ENCODE data around the gene NR2F6.
A peak's percentile ranks its signal among the peaks of the same experiment; 100 is the strongest.
"Not testable (repeated sequence)": the region's sequence is repeated elsewhere in the genome, so short reads cannot be mapped to it uniquely, and the experiment has no call there.

Gene NR2F6

DNA sequence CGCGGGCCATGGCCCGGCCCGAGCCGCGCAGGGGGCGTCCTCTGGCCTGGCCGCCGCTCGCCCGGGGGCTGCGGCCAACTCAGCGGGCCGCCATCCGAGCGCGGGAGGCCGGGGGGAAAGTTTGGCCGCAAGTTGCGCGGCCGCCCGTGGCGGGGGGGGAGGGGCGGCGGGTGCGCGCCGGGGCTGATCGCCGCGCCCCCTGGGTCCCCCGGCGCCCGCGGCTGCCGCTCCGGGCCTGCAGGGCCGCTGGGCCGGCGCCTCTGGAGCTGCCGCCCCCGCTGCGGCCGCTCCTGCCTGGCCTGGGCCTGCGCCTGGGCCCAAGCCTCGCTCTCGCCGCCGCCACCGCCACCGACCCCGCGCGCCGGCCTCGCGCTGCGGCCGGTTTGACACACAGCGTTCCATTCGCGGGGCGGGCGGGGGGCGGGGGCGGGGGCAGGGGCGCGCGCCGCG is at the start of gene NR2F6:
Gene NR2F6, minus strand, starts transcription at position 385 of the 450 bp plus-strand sequence. CDS start 699 bp downstream, outside the sequence.
- DNase-seq: no peak

DNA sequence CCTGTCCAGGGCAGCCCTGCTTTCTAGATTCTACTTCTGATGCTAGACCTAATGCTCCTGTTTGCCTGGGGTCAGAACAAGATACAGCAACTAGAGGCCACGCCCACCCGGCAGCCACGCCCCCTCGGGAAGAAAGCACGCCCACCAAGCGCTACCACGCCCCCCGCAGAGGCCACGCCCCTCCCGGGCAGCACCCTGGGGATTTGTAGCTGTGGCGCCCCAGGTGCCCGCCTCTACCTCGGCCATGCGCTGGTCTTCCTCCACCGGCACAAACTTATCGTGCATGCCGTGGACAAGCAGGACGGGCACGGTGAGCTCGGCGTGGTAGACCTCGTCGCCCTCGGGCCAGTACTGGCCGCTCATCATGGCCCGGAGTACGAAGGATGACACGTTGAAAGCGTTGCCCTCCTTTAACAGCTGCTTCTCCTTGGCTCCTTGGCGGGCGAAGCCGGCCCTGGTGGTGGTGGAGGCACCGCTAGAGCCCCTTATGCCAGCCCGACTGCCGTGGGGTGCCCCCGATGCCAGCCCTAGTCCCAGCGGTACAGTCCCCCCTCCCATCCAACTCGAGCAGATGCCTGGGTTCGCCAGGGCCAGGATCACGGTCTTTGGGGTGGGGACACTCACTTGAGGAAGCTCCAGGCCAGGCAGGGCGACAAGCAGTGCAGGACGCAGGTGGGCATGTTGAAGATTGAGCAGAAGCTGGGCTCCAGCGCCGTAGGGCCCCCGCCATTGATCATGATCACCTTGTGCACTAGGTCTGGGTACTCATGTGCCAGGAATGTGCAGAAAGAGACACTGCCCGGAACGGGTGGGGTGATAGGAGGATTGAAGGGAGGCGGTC is 48.6 kb upstream of the NR2F6 start:
- DNase-seq: no peak

DNA sequence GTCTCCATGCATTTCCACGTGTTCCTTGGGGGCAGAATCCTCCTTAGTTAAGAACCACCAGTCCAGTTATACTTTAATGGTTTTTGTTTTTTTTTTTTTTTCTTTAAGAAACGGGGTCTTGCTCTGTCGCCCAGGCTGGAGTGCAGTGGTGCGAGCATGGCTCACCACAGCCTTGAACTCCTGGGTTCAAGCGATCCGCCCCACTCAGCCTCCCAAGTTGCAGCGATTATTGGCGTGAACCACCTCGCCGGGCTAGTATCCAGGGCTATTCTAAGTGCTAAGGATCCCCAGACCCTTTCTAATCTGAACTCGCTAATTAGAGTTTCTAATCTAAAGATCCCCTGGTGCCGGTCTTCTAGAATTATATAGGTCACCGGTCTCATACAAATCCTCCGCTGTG is 47.9 kb upstream of the NR2F6 start:
- no peak for DNase-seq

DNA sequence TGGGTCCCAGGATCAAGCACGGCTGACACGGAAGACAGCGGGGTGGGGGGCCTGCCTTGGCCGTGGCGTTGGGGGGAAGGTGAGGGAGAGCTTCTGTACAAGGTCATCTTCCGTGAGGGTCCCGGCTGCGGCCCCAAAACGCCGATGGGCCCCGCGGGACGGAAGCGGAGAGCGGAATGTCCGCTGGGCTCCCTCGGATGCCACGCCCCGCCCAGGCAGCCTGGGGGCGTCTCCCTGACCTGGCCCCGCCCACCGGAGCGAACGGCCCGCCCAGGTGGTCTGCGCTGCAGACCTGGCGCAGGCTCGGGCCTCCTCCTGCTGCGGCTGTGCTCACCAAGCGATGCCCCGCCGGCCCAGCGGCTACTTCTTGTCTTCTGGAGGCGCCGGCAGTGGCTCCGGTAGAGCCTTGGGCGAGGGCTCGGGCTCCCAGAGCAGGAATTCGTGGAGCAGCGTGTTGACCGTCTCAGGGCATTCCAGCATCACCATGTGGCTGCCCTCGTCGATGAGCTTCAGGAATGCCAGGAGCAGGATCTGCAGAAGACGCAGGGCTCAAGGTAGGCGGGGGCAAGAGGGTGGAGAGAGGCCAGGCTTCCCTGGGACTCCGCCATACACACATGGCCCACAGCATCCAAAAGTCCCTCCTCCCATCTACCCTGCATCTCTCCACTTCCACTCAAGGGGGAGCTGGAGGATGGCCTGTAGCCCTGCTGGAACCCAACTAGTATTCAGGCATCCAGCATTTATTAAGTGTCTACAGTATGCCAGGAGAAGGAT is 46.8 kb upstream of the NR2F6 start:
- DNase-seq: peak; percentile 42

DNA sequence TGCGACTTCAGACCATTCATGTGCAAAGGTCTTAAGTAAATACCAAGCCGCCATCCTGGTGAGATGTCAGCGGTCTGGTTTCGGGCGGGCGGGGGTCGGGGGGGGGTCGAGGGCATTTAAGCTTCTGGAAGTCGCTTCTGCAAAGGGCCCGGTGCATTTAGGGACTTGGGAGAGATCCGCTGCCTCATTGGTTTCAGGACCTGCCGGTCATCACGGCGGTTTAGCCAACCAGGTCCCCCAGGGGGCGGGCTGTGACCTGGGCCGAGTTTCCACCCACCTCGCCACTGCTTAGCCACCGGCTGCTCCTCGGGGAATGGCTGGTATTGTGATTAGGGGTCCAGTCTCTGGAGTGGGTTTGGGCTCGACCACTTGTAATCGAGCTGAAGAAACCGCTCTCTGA is 43.8 kb upstream of the NR2F6 start:
- DNase-seq: peak; percentile 38

DNA sequence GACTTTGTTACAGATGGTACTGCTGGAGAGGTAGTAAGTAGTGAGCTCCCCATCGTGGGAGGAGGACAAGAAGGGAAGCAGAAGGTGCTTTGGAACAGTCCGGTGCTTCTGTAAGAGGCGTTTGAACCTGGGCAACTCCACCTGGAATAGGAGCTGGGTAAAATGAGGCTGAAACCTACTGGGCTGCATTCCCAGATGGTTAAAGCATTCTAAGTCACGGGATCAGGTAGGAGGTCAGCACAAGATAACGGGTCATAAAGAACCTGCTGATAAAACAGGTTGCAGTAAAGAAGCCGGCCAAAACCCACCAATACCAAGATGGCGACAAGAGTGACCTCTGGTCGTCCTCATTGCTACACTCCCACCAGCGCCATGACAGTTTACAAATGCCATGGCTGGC is 41.0 kb upstream of the NR2F6 start:
- DNase-seq: no peak

DNA sequence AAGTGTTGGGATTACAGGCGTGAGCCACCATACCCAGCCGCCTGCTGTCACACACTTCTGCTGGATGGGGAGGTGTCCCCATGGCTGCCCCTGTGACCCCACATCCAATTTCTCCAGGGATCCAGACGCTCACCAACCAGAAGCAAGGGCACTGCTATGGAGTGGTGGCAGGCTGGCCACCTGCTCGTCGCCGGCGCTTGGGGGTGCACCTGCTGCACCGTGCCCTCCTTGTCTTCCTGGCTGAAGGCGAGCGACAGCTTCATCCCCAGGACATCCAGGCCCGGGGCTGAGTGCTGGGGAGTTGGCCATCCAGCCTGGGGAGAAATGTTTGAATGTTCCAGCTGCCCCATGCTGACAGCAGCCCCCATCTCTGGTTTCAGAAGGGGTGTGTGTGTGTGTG is 40.5 kb upstream of the NR2F6 start:
- DNase-seq: no peak

DNA sequence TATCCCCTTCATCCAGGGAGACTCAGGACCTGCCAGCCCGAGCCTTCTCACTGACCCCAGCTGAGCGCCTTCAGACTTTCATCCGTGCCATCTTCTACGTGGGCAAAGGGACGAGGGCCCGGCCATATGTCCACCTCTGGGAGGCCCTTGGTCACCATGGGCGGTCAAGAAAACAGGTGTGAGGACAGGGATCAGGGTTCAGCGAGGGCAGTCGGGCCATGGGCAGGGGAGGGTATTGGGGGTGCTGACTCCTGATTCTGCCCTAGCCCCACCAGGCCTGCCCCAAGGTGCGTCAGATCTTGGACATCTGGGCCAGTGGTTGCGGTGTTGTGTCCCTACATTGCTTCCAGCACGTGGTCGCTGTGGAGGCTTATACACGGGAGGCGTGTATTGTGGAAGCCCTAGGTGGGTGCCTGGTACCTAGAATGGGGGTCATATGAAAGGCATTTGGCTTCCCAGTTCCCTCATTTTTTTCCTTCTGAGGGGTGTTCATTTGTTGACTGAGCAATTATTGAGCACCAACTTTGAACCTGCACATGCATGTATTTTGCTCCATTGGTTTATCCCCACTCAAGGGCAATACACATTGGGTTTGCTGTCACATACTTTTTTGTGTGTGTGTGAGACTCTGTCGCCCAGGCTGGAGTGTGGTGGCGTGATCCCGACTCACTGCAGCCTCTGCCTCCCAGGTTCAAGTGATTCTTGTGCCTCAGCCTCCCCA is 39.9 kb upstream of the NR2F6 start:
- no peak for DNase-seq

DNA sequence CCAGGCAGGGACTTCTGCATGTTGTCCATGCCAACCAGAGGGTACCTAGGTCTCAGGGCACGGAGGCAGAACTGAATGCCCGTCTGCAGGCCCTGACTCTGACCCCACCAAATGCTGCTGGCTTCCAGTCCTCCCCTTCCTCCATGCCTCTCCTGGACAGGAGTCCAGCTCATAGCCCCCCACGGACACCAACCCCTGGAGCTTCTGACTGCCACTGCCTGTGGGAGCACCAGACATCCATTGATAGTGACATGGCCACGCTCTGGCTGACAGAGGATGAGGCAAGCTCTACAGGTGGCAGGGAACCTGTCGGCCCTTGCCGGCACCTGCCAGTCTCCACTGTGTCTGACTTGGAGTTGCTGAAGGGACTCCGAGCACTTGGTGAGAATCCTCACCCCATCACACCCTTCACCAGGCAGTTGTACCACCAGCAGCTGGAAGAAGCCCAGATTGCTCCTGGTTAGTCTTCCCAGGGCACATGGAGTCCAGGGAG is 37.8 kb upstream of the NR2F6 start:
- DNase-seq: no peak

DNA sequence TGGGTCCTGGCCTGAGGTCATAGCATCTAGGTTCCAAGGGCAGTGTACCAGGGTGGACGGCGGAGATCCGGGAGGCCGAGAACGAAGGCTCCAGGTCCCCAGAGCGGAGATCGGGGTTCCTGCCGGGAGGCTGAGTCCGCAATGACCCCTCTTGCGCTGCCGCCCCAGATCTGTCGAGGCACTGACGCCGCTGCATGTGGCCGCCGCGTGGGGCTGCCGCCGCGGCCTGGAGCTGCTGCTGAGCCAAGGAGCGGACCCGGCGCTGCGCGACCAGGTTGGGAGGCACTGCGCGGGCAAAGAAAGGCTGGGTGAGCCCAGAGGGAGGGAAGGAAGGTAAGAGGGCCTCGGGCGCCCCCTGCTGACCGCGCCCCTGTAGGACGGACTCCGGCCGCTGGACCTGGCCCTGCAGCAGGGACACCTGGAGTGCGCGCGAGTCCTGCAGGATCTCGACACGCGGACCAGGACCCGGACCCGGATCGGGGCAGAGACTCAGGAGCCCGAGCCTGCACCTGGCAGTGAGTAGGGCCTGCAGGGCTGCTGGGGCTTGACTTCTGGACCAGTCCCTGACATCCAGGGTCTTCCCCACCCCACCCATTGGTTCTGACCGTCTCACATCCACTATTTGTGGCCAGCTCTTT is 36.9 kb upstream of the NR2F6 start:
- DNase-seq: peak; percentile 51

DNA sequence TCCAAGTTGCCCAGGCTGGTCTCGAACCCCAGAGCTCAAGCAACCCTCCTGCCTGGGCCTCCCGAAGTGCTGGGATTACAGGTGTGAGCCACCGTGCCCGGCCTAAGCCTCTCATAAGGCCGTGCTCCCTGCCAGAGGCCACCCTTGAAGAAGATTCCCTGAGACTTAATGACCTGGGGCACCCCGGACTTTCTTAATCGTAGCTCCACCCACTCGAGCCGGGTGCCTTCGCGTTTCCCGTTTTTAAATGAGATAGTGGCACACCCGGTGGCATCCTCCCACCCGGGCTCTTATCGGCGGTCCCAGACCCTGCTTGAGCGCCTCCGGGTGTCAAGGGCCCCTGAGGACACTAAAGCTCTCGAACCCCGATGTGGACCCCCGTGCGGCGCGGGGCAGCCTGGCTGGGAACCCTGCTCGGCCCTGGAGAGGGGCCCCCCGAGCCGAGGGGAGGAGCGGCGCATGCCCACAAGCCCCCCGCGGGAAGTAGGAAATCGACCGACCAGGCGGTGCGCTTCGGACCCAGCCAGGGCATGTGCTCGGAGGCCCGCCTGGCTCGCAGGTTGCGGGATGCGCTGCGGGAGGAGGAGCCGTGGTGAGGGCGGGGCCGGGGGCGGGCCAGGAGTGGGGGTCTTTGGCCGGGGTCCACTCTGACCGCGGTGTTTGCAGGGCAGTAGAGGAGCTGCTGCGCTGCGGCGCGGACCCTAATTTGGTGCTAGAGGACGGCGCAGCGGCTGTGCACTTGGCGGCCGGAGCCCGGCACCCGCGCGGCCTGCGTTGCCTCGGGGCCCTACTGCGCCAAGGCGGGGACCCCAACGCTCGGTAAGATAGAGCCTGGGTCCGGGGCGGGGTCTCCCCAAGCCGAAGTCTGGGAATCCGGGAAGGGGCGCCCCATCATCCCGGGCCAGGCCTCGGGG is 35.9 kb upstream of the NR2F6 start, which contains the start of gene ANKLE1:
Gene ANKLE1, plus strand, starts transcription at position 511 of the 914 bp plus-strand sequence. Its CDS starts 20 bp downstream, at position 531.
- DNase-seq: no peak

DNA sequence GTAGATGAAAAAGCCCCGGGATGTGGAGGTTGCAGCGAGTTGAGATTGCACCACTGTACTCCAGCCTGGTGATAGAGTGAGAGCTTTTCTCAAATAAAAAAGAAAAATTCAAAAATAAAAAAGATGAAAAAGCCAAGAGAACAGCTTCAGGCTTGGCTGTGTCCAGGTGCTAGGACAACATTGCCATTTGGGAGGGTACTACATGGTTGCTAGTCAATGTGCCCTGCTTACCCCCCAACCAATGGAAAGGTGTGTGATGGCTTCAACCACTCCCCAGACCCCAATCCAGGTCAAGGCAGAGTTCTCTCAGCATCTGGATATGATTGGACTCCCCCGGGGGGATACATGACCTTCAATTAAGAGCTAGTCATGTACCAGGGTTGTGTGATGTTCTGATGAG is 33.7 kb upstream of the NR2F6 start:
- no peak for DNase-seq

DNA sequence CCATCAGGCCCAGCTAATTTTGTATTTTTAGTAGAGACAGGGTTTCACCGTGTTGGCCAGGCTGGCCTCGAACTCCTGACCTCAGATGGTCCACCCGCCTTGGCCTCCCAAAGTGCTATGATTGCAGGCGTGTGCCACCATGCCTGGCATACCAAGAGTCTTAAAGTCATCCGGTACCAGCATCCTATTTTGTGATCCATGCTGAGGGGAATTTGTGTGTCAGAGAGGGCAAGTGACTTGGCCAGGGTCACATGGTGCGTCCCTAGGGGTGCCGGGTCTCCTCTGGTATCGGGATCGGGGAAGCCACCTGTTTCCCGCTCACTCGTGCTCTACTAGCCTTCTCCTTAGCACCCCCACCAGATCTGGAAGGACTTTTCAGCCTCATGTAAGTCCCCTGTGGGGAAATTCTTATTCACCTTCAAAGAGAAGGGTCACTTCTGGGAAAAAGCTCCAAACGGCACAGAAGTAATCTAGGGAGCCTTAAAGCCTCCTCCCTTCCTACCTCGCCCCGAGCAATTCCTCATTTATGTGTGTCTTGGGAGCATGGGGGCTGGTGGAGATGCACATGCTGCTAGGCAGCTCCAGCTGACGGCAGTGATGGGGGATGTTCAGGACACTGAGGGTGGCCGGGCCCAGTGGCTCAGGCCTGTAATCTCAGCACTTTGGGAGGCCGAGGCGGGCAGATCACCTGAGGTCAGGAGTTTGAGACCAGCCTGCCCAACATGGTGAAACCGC is 29.9 kb upstream of the NR2F6 start:
- no peak for DNase-seq

DNA sequence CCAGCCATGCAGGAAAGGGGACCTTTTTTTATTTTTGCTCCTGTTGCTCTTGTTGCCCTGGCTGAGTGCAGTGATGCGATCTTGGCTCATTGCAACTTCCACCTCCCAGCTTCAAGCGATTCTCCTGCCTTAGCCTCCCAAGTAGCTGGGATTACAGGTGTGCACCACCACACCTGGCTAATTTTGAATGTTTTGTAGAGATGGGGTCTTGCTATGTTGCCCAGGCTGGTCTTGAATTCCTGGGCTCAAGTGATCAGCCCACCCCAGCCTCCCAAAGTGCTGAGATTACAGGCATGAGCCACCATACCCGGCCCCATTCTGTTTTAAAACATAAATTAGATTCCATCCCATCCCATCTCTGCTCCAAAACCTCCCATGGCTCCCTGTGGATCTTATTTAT is 29.2 kb upstream of the NR2F6 start:
- DNase-seq: not testable (repeated sequence)

DNA sequence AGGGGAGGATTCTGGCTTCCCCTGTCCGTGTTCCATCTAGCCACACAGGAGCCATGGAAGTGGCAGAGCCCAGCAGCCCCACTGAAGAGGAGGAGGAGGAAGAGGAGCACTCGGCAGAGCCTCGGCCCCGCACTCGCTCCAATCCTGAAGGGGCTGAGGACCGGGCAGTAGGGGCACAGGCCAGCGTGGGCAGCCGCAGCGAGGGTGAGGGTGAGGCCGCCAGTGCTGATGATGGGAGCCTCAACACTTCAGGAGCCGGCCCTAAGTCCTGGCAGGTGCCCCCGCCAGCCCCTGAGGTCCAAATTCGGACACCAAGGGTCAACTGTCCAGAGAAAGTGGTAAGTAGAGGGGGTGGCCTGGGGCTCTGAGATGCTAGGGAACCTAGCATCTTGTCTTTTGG is 23.0 kb upstream of the NR2F6 start:
- no peak for DNase-seq

DNA sequence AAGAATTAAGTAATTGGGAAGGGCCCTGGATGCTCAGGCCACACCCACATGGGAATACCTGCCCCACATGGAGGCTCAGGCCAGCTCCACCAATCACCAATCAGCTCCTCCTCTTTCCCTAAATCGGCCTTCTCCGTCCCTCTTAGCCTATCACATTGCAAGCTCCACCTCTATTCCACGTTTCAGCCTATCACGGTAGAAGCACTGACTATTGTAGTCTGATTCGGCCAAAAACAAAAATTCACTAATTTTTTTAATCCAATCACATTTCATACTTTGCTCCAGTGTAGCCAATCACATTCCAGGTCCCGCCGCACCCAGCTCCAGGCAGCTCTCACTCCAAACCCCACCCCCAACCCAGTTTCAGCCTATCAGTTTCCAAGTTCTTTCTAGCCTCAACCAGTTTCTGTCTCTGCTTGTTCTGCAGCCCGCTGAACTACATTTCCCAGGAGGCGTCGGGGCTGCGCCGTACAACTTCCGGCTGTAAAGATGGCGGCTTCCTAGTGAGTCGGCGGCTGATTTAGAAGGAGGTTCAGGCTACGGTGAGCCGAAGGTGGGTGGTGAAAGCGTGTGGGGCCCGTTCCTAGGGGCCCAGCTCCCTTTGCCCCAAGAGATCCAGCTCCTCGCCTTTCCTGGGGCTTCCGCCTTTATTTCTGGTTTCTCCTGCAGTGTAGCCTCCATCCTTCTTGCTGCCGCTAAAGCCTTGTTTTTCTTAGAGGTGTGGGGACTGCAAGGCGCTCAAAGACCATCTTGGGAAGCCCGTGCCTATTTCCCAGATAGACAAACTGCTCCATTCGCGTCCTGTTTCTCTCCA is 21.5 kb upstream of the NR2F6 start, which contains the start of gene BABAM1:
Gene BABAM1, plus strand, starts transcription at position 469 of the 814 bp plus-strand sequence. CDS start 1,364 bp downstream, outside the sequence.
- peak; percentile 86 for DNase-seq

DNA sequence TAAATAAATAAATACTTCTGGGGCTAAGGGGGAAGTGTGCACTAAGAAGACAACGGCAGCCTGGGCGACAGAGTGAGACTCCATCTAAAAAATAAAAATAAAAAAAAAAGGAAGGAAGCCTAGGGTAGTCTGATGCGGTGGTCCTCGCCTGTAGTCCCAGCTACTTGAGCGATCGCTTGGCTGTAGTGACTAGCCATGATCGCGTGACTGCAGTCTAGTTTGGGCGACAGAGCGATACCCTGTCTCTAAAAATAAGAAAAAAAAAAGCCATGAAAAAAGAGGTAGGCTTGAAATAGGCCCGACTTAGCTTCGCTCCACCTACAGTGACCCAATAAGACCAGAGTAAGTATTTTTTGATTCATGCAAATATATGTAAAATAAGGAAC is 20.9 kb upstream of the NR2F6 start:
- DNase-seq: no peak

DNA sequence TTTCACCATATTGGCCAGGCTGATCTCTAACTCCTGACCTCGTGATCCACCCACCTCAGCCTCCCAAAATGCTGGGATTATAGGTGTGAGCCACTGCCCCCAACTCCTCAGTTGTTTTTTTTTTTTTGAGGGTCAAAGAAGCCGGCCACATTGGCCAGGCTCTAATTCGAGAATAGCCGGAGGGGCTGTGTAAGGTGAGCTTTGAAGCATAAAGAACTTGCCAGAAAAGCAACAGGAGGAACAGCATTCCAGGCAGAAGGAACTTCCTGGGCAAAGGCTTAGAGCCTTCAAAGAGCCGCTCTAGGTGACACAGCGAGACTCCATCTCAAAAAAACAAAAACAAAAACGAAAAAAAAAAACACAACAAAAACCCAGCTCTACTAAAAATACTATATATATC is 20.3 kb upstream of the NR2F6 start:
- no peak for DNase-seq

DNA sequence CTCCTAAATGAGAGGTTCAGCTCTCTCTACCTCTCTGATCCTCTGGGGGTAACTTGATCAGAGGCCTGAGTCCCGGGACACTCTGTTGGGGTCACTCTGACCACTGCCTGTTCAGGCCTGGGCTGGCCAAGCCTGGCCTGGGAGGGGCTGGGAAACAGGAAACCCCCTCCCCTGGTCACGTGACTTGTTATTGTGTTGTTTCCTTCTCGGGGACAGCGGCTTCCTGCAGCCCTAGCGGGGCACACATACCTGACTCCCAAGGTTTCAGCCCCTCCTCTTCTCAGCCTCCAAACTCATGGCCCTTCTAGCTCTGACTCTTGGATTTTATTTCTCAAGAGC is 18.9 kb upstream of the NR2F6 start, which contains the start of gene USHBP1:
Gene USHBP1, minus strand, starts transcription at position 105 of the 339 bp plus-strand sequence. CDS start 446 bp downstream, outside the sequence.
- DNase-seq: no peak
